Endothelial cell of umbilical vein (primary cell): ENCODE data around the gene SFT2D3. TPM values are rescaled to one million over a fixed set of nuclear protein-coding genes. Genes with fewer than 3 reads are reported as not detected.

Source experiments
- BruUV-seq: library from RNA; stranded (reverse); fragments of 400-500 nt; replicated peaks from 2 replicates; lab custom pipeline; 2021; lab: Mats Ljungman, UMichigan
- CTCF ChIA-PET: fragments of 300-600, 350-600 bp; sonication (Branson Sonifier 250); formaldehyde crosslinking; loops from one replicate; lab custom pipeline; 2021; ENCODE audit warnings: antibody characterized with exemption, inconsistent platforms; lab: Charles Lee
- POLR2A ChIA-PET: fragments of 300-600, 350-600 bp; sonication (Branson Sonifier 250); formaldehyde crosslinking; loops from one replicate; lab custom pipeline; 2021; ENCODE audit warnings: antibody characterized with exemption, inconsistent platforms; lab: Charles Lee
- DNase-seq: peaks from one replicate; pipeline ENCODE4 v3.0.0-alpha.2; 2011; ENCODE audit warnings: low read depth, low spot score
- FAIRE-seq: peaks from 2 replicates; lab custom pipeline; 2011; peaks lifted over from hg19 to GRCh38; lab: Jason Lieb, UNC
- H2AFZ ChIP-seq: 2 replicates; pipeline ENCODE4 v1.6.0; 2012; ENCODE audit warnings: low read depth, low read length, control low read depth, inconsistent platforms
- H3K27ac ChIP-seq: 2 replicates; pipeline ENCODE4 v1.5.1; 2011; ENCODE audit warnings: low read depth, mild to moderate bottlenecking, control low read depth, low read length, moderate library complexity; ENCODE audit not compliant: insufficient read depth
- H3K27me3 ChIP-seq, 2 experiments: 2 replicates each; pipeline versions ENCODE4 v1.6.0 to v1.6.1; 2011; ENCODE audit warnings: low read length in 2 of 2, mixed read lengths in 1 of 2; ENCODE audit not compliant: control insufficient read depth in 2 of 2, insufficient read depth in 2 of 2
- H3K36me3 ChIP-seq, 2 experiments: 2 replicates in 1 of 2; 3 replicates in 1 of 2; pipeline ENCODE4 v1.5.1; 2011; ENCODE audit warnings: low read length in 2 of 2, mild to moderate bottlenecking in 1 of 2, moderate library complexity in 1 of 2; ENCODE audit not compliant: control insufficient read depth in 2 of 2, insufficient read depth in 2 of 2; ENCODE audit errors: extremely low read depth in 1 of 2
- H3K4me1 ChIP-seq: 3 replicates; pipeline ENCODE4 v1.5.1; 2011; ENCODE audit warnings: mild to moderate bottlenecking, low read length; ENCODE audit not compliant: control insufficient read depth, insufficient read depth; ENCODE audit errors: extremely low read depth
- H3K4me2 ChIP-seq: 2 replicates; pipeline ENCODE4 v1.6.1; 2011; ENCODE audit warnings: low read length, control low read depth, mixed read lengths; ENCODE audit not compliant: insufficient read depth
- H3K4me3 ChIP-seq, 3 experiments: fragments of 200-600 bp in 1 of 3; sonication (generic), shearing (Covaris generic) in 1 of 3; replicated peaks in 1 of 3; 2 replicates each; pipeline ENCODE4 v1.5.1; 2011 to 2016; ENCODE audit warnings: control low read depth in 3 of 3, low read length in 3 of 3, mild to moderate bottlenecking in 2 of 3, inconsistent platforms in 1 of 3, low read depth in 1 of 3, moderate library complexity in 1 of 3; ENCODE audit not compliant: insufficient read depth in 1 of 3
- H3K79me2 ChIP-seq: 2 replicates; pipeline ENCODE4 v1.6.0; 2012; ENCODE audit warnings: low read length, inconsistent platforms; ENCODE audit not compliant: control insufficient read depth, insufficient read depth
- H3K9ac ChIP-seq: replicated peaks from 2 replicates; pipeline ENCODE3; 2011; ENCODE audit warnings: low read length, control low read depth; ENCODE audit not compliant: insufficient read depth; ENCODE audit errors: extremely low read depth
- H3K9me1 ChIP-seq: replicated peaks from 3 replicates; pipeline ENCODE4 v1.6.0; 2011; ENCODE audit warnings: mild to moderate bottlenecking, low read length; ENCODE audit not compliant: control insufficient read depth, insufficient read depth; ENCODE audit errors: extremely low read depth
- H3K9me3 ChIP-seq: replicated peaks from 2 replicates; pipeline ENCODE4 v1.5.1; 2012; ENCODE audit warnings: low read length, inconsistent platforms; ENCODE audit not compliant: control insufficient read depth, insufficient read depth
- H4K20me1 ChIP-seq: replicated peaks from 2 replicates; pipeline ENCODE3; 2011; ENCODE audit warnings: mild to moderate bottlenecking, low read length; ENCODE audit not compliant: control insufficient read depth, insufficient read depth; ENCODE audit errors: extremely low read depth
- CTCF ChIP-seq, 2 donors: IDR thresholded peaks; 1 replicate in 1 of 2; 2 replicates in 1 of 2; pipeline ENCODE4 v1.5.1; 2011; ENCODE audit warnings: low read length in 2 of 2, mild to moderate bottlenecking in 2 of 2, moderate library complexity in 2 of 2, control low read depth in 1 of 2, inconsistent platforms in 1 of 2, low read depth in 1 of 2; ENCODE audit not compliant: insufficient read depth in 1 of 2; ENCODE audit errors: extremely low read depth in 1 of 2
- EZH2 ChIP-seq: IDR thresholded peaks from 2 replicates; pipeline ENCODE4 v1.6.1; 2012; ENCODE audit warnings: borderline replicate concordance, low read depth, mild to moderate bottlenecking, moderate library complexity, low read length, inconsistent platforms; ENCODE audit not compliant: severe bottlenecking
- FOS ChIP-seq: IDR thresholded peaks from 2 replicates; pipeline ENCODE4 v1.6.1; 2011; ENCODE audit warnings: mild to moderate bottlenecking, low read length, moderate library complexity, borderline replicate concordance; ENCODE audit not compliant: insufficient read depth
- GATA2 ChIP-seq: IDR thresholded peaks from 2 replicates; pipeline ENCODE4 v1.7.0; 2011; ENCODE audit warnings: low read depth, mild to moderate bottlenecking, moderate library complexity, mixed read lengths, low read length; ENCODE audit not compliant: insufficient read length, insufficient read depth
- JUN ChIP-seq: IDR thresholded peaks from 2 replicates; pipeline ENCODE4 v1.6.1; 2011; ENCODE audit warnings: borderline replicate concordance, low read depth; ENCODE audit not compliant: insufficient read length, insufficient read depth
- MAX ChIP-seq: IDR thresholded peaks from 2 replicates; pipeline ENCODE4 v1.6.1; 2011; ENCODE audit not compliant: insufficient read depth, insufficient read length
- MYC ChIP-seq: IDR thresholded peaks from one replicate; pipeline ENCODE4 v1.6.1; 2011; ENCODE audit warnings: mild to moderate bottlenecking, low read depth, low read length
- POLR2A ChIP-seq: IDR thresholded peaks from 2 replicates; pipeline ENCODE4 v1.6.1; 2012; ENCODE audit warnings: low read depth, mild to moderate bottlenecking, control low read depth, low read length
- POLR2AphosphoS5 ChIP-seq: IDR thresholded peaks from 2 replicates; pipeline ENCODE4 v1.6.1; 2012; ENCODE audit warnings: low read depth, mild to moderate bottlenecking, control low read depth, low read length, moderate library complexity; ENCODE audit not compliant: insufficient read depth
- dilution Hi-C: fragments of 300-500 bp; cut with MboI; formaldehyde crosslinking; loops from one replicate; pipeline ENCODE4 v1.15.0; 2019; ENCODE audit warnings: low sequenced_read_pairs; ENCODE audit not compliant: extremely low pct_ligation_motif_present
- intact Hi-C: fragments of 100-400 bp; cut with micrococcal nuclease; formaldehyde crosslinking; loops from one replicate; pipeline ENCODE4 v1.10.0; 2022
- polyA plus RNA-seq, 4 experiments: library from polyadenylated mRNA; depleted of rRNA in 3 of 4; stranded (reverse) in 3 of 4; unstranded in 1 of 4; fragments of >200 nt; gene quantifications; 2 replicates each; pipeline versions ENCODE4 v1.2.1 to v1.2.3, GENCODE V29; 2011 to 2012; ENCODE audit warnings: missing spikeins in 1 of 4
- total RNA-seq: library from RNA; stranded (reverse); gene quantifications from 2 replicates; pipeline ENCODE4 v1.2.3, GENCODE V29; 2021

The SFT2D3 gene
- total and polyA plus RNA-seq, 2 donors (not counting 3 experiments of a cell fraction or from before 2014, with no cell fraction given), result 4.5 to 4.7 TPM

GRCh38 chr2:127673291-127674069 is 27.8 kb upstream of the SFT2D3 start:
- Histone ChIP-seq H3K9me1 (no peaks in the 10 kb centered on the region), H3K9me3 (no peaks in the 10 kb centered on the region), H3K4me1 (peaks cover 18% of the 10 kb centered on the region), H3K27ac (no peak overlapping the region), H3K4me2 (peak overlapping the region; percentile 56), H3K79me2 (no peaks in the 10 kb centered on the region), H3K4me3 (no peak overlapping the region), H2AFZ (no peak overlapping the region), H4K20me1 (no peaks in the 10 kb centered on the region), H3K9ac (no peak overlapping the region), H3K27me3 (no peaks in the 10 kb centered on the region), H3K36me3 (no peaks in the 10 kb centered on the region)
- no peak for TF ChIP-seq GATA2
- no peak for TF ChIP-seq CTCF (IDR thresholded peaks at IDR 0.05; ENCODE audit: extremely low read depth in 1 of 2, insufficient read depth in 1 of 2, low read depth in 1 of 2, low read length in 2 of 2)
- no peak for TF ChIP-seq EZH2
- TF ChIP-seq POLR2A, result no peak
- TF ChIP-seq FOS, result no peak
- no peak for TF ChIP-seq MAX
- TF ChIP-seq POLR2AphosphoS5, result no peak
- no peak for TF ChIP-seq JUN
- no peak for TF ChIP-seq MYC
- dilution Hi-C loops, result no loop called here
- no peak for DNase-seq
- BruUV-seq, result no TSS peak
- POLR2A ChIA-PET, result no interaction called here
- CTCF ChIA-PET, result interaction anchor here (1.2 to 5.7 kb wide), 6 partner anchors 9 to 80 kb away, joined by 3 to 151 read pairs (median 38); no protein-coding TSS in a partner anchor
- intact Hi-C loops, result loop anchor here (2.0 kb wide), 2 partner anchors 15 to 25 kb away; no protein-coding TSS in a partner anchor
- no peak for FAIRE-seq
